IPS-18c (cell line): Measurements from ENCODE around the gene C6orf89.

Experiments used
- H3K4me3 ChIP-seq: 2 replicates; pipeline ENCODE4 v1.7.0; 2013; ENCODE audit warnings: low read depth, mild to moderate bottlenecking, low read length, moderate library complexity; ENCODE audit not compliant: insufficient read depth
- H3K9me3 ChIP-seq: one replicate; pipeline ENCODE4 v1.6.1; 2013; ENCODE audit warnings: mild to moderate bottlenecking, low read length, moderate library complexity; ENCODE audit not compliant: control insufficient read depth, insufficient read depth

The C6orf89 gene

DNA sequence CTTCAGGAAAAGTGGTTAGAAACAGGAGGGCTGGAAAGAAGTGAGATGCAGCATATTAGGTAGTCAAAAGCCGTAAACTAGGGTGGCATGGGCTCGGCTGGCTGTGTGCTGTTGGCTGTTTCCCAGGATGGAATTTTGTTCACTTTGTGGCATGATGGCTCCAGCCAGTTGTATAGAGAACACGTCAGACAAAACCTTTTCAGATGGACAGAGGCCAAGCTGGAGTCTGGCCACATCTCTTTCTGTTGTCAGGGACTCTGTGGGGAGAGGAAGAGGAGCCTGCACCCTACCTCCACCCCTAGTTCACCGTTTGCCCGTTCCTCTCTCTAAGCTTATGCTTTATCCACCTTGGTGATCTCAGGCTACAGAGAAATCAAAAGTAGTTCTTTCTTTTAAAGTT, 22.0 kb downstream of the C6orf89 start:
- Histone ChIP-seq H3K4me3 (no peak overlapping the region), H3K9me3 (no peaks in the 10 kb centered on the region)

DNA sequence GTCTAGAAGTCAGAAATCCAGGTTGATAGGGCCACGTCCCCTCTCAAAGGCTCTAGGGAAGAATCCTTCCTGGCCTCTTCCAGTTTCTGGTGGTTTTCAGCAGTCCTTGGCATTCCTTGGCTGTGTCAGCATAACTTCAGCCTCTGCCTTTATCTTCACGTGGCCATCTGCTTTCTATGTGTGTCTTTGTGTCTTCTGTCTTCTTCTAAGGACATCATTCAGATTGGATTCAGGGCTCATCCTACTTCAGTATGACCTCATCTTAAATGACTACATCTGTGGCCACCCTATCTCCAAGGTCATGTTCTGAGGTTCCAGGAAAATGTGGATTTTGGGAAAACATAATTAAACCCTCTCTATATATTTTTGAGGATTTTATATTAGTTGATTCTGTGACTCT, 23.0 kb downstream of the C6orf89 start:
- no peak overlapping the region for H3K4me3 ChIP-seq
- no peaks in the 10 kb centered on the region for H3K9me3 ChIP-seq

DNA sequence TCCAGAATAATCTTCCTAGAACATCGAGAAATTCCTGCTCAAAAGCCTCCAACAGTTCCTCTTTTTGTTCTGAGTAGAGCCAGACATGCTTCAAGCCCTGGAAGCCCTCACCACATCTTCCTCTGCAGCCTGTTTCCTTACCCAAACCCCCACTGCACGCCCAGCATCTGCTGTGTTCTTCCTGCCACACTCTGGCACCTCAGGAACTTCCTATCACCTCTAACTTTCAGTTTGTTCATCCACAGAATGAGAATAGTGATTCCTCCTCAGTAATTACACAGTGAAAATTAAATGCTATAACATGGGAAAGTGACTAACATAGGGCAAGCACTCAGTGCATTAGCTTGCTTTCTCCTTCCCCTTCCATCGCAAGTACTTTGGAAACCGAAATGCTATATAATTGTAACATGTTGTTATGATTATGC, 26.3 kb downstream of the C6orf89 start:
- Histone ChIP-seq H3K4me3 (no peak overlapping the region), H3K9me3 (no peaks in the 10 kb centered on the region)

DNA sequence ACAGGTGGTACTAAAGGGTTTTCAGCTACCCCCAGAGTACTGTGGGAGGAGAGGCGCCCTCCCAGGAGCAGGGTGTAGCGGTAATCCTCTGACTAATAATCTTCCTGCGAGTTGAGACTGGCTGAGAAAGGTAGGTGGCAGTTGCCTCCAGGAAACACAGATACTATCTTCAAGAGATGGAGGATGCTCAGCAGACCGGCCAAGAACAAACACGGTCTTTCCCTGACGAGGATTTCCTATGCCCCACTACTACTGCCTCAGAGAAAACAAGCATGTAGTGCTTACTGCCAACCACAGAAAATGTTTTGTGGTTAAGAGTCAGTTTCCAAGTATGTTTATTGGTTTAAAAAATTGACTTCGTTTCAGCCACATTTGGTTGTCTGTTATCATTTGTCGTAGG, 26.8 kb downstream of the C6orf89 start:
- no peak overlapping the region for H3K4me3 ChIP-seq
- no peaks in the 10 kb centered on the region for H3K9me3 ChIP-seq

DNA sequence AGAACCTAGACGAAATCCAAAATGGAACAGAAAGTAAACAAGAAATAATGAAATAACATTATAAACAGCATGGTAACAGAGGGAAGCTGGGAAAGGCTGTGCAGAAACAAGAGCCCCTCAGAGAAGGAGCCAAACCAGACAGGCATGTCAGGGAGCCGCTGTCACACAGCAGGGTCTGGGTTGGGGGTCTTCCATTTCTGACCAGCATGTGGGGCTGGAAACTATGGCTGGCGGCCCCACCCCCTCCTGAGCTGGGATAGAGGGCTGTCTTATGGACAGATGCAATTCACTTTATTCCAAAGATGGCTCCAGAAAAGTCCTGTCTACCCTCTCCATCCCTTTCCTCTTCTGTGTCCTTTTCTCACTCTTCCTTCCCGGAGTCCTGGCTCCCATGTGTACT, 27.3 kb downstream of the C6orf89 start:
- H3K9me3 ChIP-seq, result no peaks in the 10 kb centered on the region
- H3K4me3 ChIP-seq, result no peak overlapping the region

DNA sequence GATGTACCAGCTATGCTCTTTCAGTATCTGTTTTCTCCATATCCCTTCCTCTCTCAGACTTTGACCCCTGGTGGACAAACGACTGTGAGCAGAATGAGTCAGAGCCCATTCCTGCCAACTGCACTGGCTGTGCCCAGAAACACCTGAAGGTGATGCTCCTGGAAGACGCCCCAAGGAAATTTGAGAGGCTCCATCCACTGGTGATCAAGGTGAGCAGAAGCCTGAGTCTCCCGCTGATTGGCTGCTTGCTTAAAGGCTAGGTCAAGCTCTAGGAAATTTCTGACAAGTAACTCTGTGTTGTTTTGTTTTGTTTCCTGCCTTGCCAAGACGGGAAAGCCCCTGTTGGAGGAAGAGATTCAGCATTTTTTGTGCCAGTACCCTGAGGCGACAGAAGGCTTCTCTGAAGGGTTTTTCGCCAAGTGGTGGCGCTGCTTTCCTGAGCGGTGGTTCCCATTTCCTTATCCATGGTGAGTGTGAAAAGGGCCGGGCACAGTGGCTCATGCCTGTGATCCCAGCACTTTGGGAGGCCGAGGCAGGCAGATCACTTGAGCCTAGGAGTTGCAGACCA, 28.6 kb downstream of the C6orf89 start:
- Histone ChIP-seq H3K9me3 (no peaks in the 10 kb centered on the region), H3K4me3 (no peak overlapping the region)

DNA sequence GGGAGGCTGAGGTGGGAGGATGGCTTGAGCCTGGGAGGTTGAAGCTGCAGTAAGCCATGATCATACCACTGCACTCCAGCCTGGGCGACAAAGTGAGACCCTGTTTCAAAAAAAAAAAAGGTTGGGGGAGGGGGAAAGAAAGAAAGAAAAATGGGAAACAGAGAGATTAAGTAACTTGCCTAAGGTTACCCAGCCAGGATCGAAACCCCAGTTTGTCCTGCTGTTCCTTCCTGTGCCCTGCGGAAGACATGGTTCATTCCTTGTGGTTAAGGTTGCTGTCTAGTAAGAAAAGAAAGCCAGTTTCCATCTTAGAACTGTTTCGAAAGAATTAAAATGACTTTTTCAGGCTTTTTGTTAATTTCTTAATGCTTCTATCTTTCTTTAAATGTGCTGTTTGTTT, 29.8 kb downstream of the C6orf89 start:
- H3K4me3 ChIP-seq, result no peak overlapping the region

DNA sequence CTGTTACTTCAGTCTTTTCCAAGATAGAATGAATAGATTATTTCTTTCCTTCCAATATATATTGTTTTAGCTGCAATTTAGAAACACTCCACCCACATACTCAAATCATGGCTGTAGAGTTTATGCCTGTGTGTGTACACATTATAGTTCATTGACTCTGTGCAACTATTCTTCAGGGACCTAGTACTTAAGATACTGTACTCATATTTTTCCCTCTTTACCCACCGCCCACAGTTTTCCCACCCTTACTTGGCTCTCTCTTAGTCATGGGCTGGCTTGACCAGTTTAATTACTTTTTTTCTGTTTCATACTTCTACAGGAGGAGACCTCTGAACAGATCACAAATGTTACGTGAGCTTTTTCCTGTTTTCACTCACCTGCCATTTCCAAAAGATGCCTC, 30.4 kb downstream of the C6orf89 start:
- H3K4me3 ChIP-seq, result no peak overlapping the region
- H3K9me3 ChIP-seq, result no peaks in the 10 kb centered on the region

More for the DNA sequence above, 29.8 kb downstream of the C6orf89 start:
- no peaks in the 10 kb centered on the region for H3K9me3 ChIP-seq

DNA sequence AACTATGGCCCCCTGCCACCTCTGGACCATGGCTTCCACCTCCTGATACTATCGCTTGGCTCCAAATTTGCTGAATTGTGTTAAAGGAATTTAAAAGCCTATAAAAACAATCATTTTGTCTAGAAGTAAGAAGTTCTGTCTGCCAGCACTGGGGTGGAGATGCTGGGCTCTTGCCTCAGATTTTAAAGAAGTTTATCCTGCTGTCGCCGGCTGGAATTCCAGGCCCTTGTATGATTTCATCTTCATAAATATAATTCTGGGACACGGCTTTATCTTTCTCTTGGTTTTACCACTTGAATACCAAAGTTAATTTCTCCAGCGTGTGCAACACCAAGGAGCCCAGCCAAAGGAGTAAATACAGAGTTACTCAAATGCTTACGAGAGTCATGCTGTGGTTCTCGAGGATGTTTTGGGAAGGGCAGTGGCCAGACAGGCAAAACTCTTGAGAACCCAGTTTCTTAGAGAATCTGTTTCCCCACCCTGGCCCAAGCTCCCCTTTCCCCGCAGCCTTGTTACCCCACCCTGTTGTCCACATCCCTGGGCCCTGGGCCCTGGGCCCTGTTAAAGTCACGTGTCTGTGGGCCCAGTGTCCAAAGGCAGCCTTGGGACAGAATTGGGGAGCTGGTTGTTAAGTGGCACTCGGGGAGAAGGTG, 31.9 kb downstream of the C6orf89 start:
- Histone ChIP-seq H3K4me3 (no peak overlapping the region), H3K9me3 (no peaks in the 10 kb centered on the region)

DNA sequence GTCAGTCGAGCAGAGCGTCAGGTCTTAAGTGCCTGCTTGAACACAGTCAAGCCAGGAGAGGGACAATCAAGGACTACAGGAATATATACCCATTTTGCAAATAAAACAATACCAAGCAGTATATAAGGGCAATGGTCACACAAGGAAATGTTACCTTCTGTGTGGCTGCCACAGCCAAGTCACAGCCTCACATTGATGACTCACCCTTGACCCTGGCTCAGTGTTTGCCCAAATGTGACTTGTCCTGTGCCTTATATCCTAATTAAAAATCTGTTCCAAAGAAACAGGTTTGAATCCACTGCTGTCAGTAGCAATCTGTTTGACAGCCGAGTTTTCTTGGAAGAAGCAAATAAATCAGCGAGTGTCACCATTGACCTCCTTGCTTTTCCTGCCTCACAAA, 34.3 kb downstream of the C6orf89 start:
- Histone ChIP-seq H3K4me3 (no peak overlapping the region), H3K9me3 (no peaks in the 10 kb centered on the region)

DNA sequence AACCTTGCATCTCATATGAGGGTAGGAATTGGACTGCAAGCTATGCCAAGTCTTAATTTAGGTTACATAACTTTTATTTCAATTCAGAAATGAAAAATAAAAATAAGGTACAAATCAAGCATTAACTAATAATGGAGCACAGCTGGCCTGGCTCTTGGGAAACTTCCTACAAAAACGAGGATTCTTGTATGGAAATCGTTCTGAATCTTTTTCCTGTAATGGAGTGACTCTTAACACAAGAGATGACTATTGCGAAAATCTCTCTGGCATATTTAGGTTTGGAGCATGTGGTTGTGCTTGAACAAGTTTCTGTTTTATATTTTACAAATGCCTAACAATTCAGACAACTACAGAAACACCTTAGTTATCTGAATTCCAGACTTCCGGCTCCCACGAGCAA, 34.8 kb downstream of the C6orf89 start:
- no peaks in the 10 kb centered on the region for H3K9me3 ChIP-seq

DNA sequence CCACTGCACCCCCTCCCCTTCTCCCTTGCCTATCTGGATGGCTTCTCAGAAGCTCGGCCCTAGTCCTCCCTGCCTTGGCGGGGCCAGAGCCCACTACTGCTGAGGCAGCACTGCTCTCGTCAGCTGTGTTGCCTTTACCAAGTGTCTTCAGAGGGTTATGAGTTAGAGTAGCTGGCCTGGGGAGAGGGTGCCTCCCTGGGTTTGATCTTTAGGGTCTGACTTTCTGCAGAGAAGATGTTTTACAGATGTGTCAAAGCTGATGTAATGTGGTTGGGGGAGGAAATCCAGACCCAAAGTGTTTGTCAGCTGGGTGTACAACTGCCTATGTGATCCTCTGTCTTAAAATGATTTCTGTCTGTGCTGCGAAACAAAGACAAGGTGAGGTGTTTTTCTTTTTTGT, 38.4 kb downstream of the C6orf89 start:
- no peak overlapping the region for H3K4me3 ChIP-seq
- H3K9me3 ChIP-seq, result no peaks in the 10 kb centered on the region

More for the DNA sequence above, 34.8 kb downstream of the C6orf89 start:
- no peak overlapping the region for H3K4me3 ChIP-seq

DNA sequence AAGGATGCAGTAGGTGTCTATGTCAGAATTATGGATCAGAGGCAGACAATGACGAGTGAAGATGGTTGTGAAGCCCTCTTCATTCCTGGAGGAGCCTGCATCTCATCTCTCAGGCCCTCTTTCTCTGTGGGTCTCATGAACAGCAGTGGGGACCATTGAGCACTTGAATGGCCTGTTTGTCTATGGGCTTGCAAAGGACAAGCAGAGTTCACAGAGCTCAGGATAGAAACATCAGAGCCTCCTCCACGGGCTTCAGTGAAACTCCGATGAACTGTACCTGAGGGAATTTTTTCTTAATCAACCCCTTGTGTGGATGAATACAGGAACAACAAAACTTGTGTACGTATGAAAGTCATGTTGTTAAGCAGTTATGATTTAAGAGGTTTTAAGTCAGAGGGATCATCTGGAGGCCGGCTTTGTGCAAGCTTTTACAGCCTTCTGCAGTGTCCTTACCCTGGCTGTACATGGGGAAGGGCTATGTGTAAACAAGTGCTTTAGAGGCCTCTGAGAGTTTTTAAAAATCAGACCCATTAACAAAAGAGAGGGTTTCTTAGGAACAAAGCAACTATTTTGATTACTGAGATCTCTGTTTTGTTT, 39.1 kb downstream of the C6orf89 start:
- H3K9me3 ChIP-seq, result no peaks in the 10 kb centered on the region
- no peak overlapping the region for H3K4me3 ChIP-seq

DNA sequence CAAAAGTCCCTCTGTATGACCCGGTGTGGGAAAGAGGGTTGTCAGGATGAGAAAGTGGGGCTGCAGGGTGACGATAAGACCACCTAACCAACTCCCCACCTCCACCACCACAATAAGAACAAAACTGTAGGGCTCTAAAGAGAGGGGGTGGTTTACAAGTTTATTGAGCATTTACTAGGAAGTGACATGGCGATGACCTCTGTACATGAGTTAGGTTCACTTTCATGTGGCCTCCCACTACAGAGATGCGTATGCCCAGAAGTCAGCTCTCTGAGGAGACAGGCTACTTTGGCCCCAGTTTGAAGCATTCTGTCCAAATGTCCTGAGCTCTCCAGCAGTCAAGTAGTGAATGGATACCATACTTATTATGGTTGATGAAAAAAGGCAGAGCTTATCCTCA, 40.1 kb downstream of the C6orf89 start:
- Histone ChIP-seq H3K9me3 (peaks cover 3% of the 10 kb centered on the region), H3K4me3 (no peak overlapping the region)

DNA sequence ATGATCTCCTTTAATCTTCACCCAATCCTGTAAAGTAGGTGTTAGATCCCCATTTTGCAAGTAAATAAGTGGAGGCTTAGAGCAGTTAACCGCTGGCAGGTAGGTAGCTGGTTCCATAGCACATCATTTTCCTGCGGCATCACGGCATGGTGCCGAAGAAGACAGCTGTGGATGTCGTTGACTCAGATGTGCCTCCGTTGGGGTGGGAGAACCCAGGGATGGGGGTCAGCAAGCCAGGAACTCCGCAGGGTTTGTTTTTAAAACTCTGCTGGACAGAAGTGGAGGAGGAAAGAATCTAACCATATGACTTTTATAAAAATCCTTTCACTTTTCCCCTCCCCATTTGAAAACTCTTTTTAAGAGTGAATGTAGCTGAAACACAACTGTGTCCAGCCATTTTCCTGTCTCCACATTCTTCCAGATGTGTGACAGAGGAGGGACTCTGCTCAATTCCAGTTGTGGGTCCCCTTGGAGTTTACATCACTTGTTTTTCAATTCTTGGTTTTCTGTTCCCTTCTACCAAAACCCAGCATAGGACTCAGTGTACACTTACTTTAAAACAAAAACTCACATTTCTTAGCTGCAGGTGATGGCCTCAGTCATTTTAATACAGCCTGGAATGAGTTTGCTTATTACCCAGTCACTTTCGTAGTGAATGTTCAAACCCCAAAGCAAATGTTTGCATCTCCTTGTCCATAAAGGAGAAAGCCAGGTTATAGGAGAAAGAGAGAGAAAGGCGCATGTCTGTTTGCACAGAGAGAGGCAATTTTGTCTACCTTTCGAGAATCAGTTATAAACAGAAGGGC, 41.2 kb downstream of the C6orf89 start:
- Histone ChIP-seq H3K4me3 (no peak overlapping the region), H3K9me3 (peaks cover 3% of the 10 kb centered on the region)

DNA sequence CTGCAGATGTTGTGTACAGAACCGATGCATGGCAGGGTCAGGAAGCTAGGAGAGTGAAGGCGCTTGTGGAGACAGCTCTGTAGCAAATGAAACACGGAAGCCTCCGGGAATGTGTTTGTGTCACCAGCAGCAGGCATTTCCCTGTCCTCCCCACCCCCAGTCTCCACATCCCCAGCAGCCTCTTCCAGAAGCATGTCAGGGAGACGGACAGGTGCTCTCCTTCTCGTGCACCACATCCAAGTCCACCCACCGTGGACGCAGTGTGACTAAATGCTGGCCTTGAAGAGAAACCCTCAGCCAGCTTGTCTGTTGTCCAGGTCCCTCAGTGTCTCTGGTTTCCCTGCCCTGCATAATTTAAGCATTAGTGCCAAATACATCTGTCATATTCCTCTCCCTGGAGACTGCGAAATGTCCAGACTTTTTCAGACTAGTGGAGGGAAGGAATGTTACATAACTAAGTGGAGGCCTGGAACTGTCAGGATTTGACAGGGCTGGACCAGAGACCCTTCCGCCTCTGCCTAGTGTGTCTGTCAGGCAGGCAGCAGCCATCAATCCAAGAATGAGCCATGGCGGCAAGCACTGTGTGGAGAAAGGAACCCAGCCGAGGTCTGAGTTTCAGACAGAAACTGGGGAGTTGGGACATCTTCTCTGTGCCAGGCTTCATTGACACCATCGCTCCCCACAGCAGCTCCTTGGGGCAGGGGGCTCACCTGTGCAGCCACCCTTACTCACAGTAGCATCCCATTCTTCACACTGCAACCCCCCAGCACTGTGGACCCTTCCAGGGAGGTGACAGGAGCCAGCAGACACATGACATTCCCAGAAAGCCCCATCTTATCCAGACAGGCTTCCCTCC, 42.2 kb downstream of the C6orf89 start:
- peaks cover 3% of the 10 kb centered on the region for H3K9me3 ChIP-seq
- no peak overlapping the region for H3K4me3 ChIP-seq

DNA sequence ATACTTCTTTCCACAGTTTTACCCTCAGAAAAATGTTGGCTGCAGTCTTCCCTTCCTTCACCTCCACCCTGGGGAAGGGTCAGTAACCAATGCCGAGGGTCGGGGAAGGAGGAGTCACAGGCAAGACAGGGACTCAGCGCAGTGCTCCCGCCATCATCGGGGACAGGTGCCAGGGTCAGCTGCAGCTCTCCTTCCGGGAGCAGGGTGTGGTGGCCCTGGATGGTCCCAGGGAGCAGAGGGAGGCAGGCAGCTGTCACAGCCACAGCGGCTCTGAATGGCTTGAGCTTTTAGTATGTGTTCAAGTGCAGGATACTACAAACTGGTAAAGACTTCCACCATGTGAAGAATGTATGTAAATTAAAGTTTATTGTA, 42.8 kb downstream of the C6orf89 start:
- H3K9me3 ChIP-seq, result peaks cover 3% of the 10 kb centered on the region

More for the DNA sequence above, 42.8 kb downstream of the C6orf89 start:
- H3K4me3 ChIP-seq, result no peak overlapping the region
